Fibroblast of lung (primary cell): Measurements from ENCODE around the gene S100A8.

Experiments
- CTCF ChIP-seq, 2 donors: IDR thresholded peaks in 1 of 2; conservative IDR thresholded peaks in 1 of 2; 1 replicate in 1 of 2; 2 replicates in 1 of 2; pipeline ENCODE4 v1.5.1; 2011 to 2012; ENCODE audit warnings: low read length in 2 of 2, control low read depth in 1 of 2, inconsistent platforms in 1 of 2, low read depth in 1 of 2, mild to moderate bottlenecking in 1 of 2
- EZH2 ChIP-seq: IDR thresholded peaks from 2 replicates; pipeline ENCODE4 v1.5.1; 2012; ENCODE audit warnings: low read length, control low read depth, mild to moderate bottlenecking; ENCODE audit errors: missing control alignments

- no peak for TF ChIP-seq CTCF (conservative IDR thresholded peaks at IDR 0.05 in 1 of 2, IDR thresholded peaks at IDR 0.05 in 1 of 2; ENCODE audit: low read depth in 1 of 2, low read length in 2 of 2)
- TF ChIP-seq EZH2, result no peak
Observed at GRCh38 chr1:153384958-153385580, 5.8 kb downstream of the S100A8 start.
